Neural cell (in vitro differentiated cells): ENCODE data around the gene GPR158. TPM values are rescaled to one million over a fixed set of nuclear protein-coding genes. Genes with fewer than 3 reads are reported as not detected.

ENCODE experiments used
- H2AFZ ChIP-seq: fragments of 200-600, 300-800 bp; sonication (generic), shearing (Covaris generic); 2 replicates; pipeline ENCODE4 v1.6.0; 2014; ENCODE audit warnings: low read depth, mild to moderate bottlenecking, antibody characterized with exemption, low read length, moderate library complexity
- H3F3A ChIP-seq: fragments of 200-600 bp; shearing (Covaris generic); 2 replicates; pipeline ENCODE4 v1.6.1; 2016; ENCODE audit warnings: mild to moderate bottlenecking, moderate library complexity, mixed read lengths, antibody characterized with exemption, low read length; ENCODE audit not compliant: insufficient read depth, poor library complexity, severe bottlenecking
- H3K27ac ChIP-seq: fragments of 200-600, 300-800 bp; sonication (generic), shearing (Covaris generic); 2 replicates; pipeline ENCODE4 v1.5.1; 2014; ENCODE audit warnings: mild to moderate bottlenecking, low read length, moderate library complexity
- H3K27me3 ChIP-seq: fragments of 300-800, 200-600 bp; sonication (generic), shearing (Covaris generic); 2 replicates; pipeline ENCODE4 v1.6.0; 2014; ENCODE audit warnings: mild to moderate bottlenecking, low read depth, low read length, moderate library complexity; ENCODE audit not compliant: insufficient read depth
- H3K36me3 ChIP-seq: fragments of 300-800, 200-600 bp; sonication (generic), shearing (Covaris generic); 2 replicates; pipeline ENCODE4 v1.5.1; 2014; ENCODE audit warnings: mild to moderate bottlenecking, antibody characterized with exemption, low read length, moderate library complexity; ENCODE audit not compliant: insufficient read depth
- H3K4me2 ChIP-seq: fragments of 300-800, 200-600 bp; sonication (generic), shearing (Covaris generic); 2 replicates; pipeline ENCODE4 v1.6.0; 2014; ENCODE audit warnings: mild to moderate bottlenecking, low read length
- H3K4me3 ChIP-seq: fragments of 300-800, 200-600 bp; sonication (generic), shearing (Covaris generic); 2 replicates; pipeline ENCODE4 v1.5.1; 2014; ENCODE audit warnings: mild to moderate bottlenecking, low read length, moderate library complexity
- H3K79me2 ChIP-seq: fragments of 200-600 bp; shearing (Covaris generic); replicated peaks from 2 replicates; pipeline ENCODE4 v1.6.0; 2014; ENCODE audit warnings: mild to moderate bottlenecking, low read length, moderate library complexity; ENCODE audit not compliant: insufficient read depth
- H3K9ac ChIP-seq: fragments of 300-800, 200-600 bp; sonication (generic), shearing (Covaris generic); 2 replicates; pipeline ENCODE4 v1.6.1; 2016; ENCODE audit warnings: mild to moderate bottlenecking, low read length, mixed read lengths
- H3K9me2 ChIP-seq: fragments of 200-600 bp; shearing (Covaris generic); 2 replicates; pipeline ENCODE4 v1.6.1; 2016; ENCODE audit warnings: mild to moderate bottlenecking, low read length, mixed read lengths; ENCODE audit not compliant: insufficient read depth
- H3K9me3 ChIP-seq: fragments of 200-600, 300-800 bp; sonication (generic), shearing (Covaris generic); 2 replicates; pipeline ENCODE4 v1.6.1; 2016; ENCODE audit warnings: mild to moderate bottlenecking, mixed run types, low read length, moderate library complexity, mixed read lengths
- H4K20me1 ChIP-seq: fragments of 200-600 bp; shearing (Covaris generic); 2 replicates; pipeline ENCODE4 v1.6.1; 2016; ENCODE audit warnings: mild to moderate bottlenecking, mixed run types; ENCODE audit not compliant: insufficient read depth
- CTCF ChIP-seq: fragments of 450-650 bp; IDR thresholded peaks from 2 replicates; pipeline ENCODE4 v1.5.1; 2014; ENCODE audit warnings: antibody characterized with exemption, mild to moderate bottlenecking, moderate library complexity; ENCODE audit not compliant: poor library complexity, severe bottlenecking
- EP300 ChIP-seq: fragments of 450-650 bp; conservative IDR thresholded peaks from 2 replicates; pipeline ENCODE4 v1.6.1; 2014; ENCODE audit warnings: antibody characterized with exemption, mild to moderate bottlenecking, moderate library complexity; ENCODE audit not compliant: poor library complexity, severe bottlenecking
- EZH2 ChIP-seq: fragments of 200-600, 300-800 bp; shearing (Covaris generic), sonication (generic); IDR thresholded peaks from 2 replicates; pipeline ENCODE4 v1.6.1; 2014; ENCODE audit warnings: antibody characterized with exemption, low read length, borderline replicate concordance, mild to moderate bottlenecking; ENCODE audit not compliant: insufficient read depth, poor library complexity, severe bottlenecking
- MXI1 ChIP-seq: fragments of 450-650 bp; conservative IDR thresholded peaks from 2 replicates; pipeline ENCODE4 v1.6.1; 2014; ENCODE audit warnings: antibody characterized with exemption, mild to moderate bottlenecking; ENCODE audit not compliant: poor library complexity, severe bottlenecking
- POLR2AphosphoS5 ChIP-seq: IDR thresholded peaks from 2 replicates; pipeline ENCODE4 v1.6.1; 2012
- RAD21 ChIP-seq: fragments of 450-650 bp; conservative IDR thresholded peaks from 2 replicates; pipeline ENCODE4 v1.6.1; 2014; ENCODE audit warnings: antibody characterized with exemption, mild to moderate bottlenecking, moderate library complexity
- REST ChIP-seq: IDR thresholded peaks from 2 replicates; pipeline ENCODE4 v1.6.1; 2012; ENCODE audit warnings: borderline replicate concordance
- SMC3 ChIP-seq: fragments of 450-650 bp; conservative IDR thresholded peaks from 2 replicates; pipeline ENCODE4 v1.6.1; 2014; ENCODE audit warnings: antibody characterized with exemption, mild to moderate bottlenecking, moderate library complexity; ENCODE audit not compliant: poor library complexity
- TAF1 ChIP-seq: IDR thresholded peaks from 2 replicates; pipeline ENCODE4 v1.6.1; 2012; ENCODE audit warnings: low read depth
- polyA plus RNA-seq: library from polyadenylated mRNA; depleted of rRNA; stranded (reverse); fragments of >200 nt; gene quantifications from 2 replicates; pipeline ENCODE4 v1.2.3, GENCODE V29; 2014

GPR158 gene
- polyA plus RNA-seq, 1 donor from 2014 or later, result 2.1 TPM

GRCh38 chr10:25245165-25245564 is 70.4 kb downstream of the GPR158 start:
- H3K9me3 ChIP-seq, result no peaks in the 10 kb centered on the region
- H3K79me2 ChIP-seq, result no peaks in the 10 kb centered on the region
- no peaks in the 10 kb centered on the region for H3K9me2 ChIP-seq
- H2AFZ ChIP-seq, result no peak overlapping the region
- no peaks in the 10 kb centered on the region for H3K36me3 ChIP-seq
- no peak overlapping the region for H3K27ac ChIP-seq
- no peak overlapping the region for H3K4me3 ChIP-seq
- H3K4me2 ChIP-seq, result no peak overlapping the region
- H3K9ac ChIP-seq, result no peak overlapping the region
- H4K20me1 ChIP-seq, result no peaks in the 10 kb centered on the region
- H3F3A ChIP-seq, result no peaks in the 10 kb centered on the region
- TF ChIP-seq RAD21 (no peak), POLR2AphosphoS5 (no peak), SMC3 (no peak), REST (no peak), MXI1 (no peak), CTCF (no peak), EZH2 (no peak)
- no peaks in the 10 kb centered on the region for H3K27me3 ChIP-seq

GRCh38 chr10:25257646-25258045 is 82.8 kb downstream of the GPR158 start:
- Histone ChIP-seq H3K27me3 (no peaks in the 10 kb centered on the region), H3K4me3 (no peak overlapping the region), H4K20me1 (no peaks in the 10 kb centered on the region), H3K9me2 (no peaks in the 10 kb centered on the region), H2AFZ (no peak overlapping the region), H3F3A (no peaks in the 10 kb centered on the region), H3K9me3 (no peaks in the 10 kb centered on the region), H3K4me2 (no peak overlapping the region), H3K27ac (no peak overlapping the region), H3K36me3 (no peaks in the 10 kb centered on the region), H3K79me2 (no peaks in the 10 kb centered on the region), H3K9ac (no peak overlapping the region)
- TF ChIP-seq EP300 (no peak), POLR2AphosphoS5 (no peak), TAF1 (no peak), REST (no peak), CTCF (no peak), SMC3 (no peak), MXI1 (no peak), RAD21 (no peak), EZH2 (no peak)
